ENCODE measurements around the gene TRIM47.
A peak's percentile ranks its signal among the peaks of the same experiment; 100 is the strongest.

Gene TRIM47, protein sequence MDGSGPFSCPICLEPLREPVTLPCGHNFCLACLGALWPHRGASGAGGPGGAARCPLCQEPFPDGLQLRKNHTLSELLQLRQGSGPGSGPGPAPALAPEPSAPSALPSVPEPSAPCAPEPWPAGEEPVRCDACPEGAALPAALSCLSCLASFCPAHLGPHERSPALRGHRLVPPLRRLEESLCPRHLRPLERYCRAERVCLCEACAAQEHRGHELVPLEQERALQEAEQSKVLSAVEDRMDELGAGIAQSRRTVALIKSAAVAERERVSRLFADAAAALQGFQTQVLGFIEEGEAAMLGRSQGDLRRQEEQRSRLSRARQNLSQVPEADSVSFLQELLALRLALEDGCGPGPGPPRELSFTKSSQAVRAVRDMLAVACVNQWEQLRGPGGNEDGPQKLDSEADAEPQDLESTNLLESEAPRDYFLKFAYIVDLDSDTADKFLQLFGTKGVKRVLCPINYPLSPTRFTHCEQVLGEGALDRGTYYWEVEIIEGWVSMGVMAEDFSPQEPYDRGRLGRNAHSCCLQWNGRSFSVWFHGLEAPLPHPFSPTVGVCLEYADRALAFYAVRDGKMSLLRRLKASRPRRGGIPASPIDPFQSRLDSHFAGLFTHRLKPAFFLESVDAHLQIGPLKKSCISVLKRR

GRCh38 chr17:75878174-75878998 lies at the start of gene TRIM47:
Gene TRIM47, minus strand, starts transcription at chr17:75878581. Its CDS starts 33 bp downstream, at chr17:75878548.
- DNase-seq = no peak

- peak; percentile 9 for DNase-seq
Measured at GRCh38 chr17:75927286-75927922, 49.0 kb upstream of the TRIM47 start.

- no peak for DNase-seq
Measured at GRCh38 chr17:75926456-75926855, 48.1 kb upstream of the TRIM47 start.

DNA sequence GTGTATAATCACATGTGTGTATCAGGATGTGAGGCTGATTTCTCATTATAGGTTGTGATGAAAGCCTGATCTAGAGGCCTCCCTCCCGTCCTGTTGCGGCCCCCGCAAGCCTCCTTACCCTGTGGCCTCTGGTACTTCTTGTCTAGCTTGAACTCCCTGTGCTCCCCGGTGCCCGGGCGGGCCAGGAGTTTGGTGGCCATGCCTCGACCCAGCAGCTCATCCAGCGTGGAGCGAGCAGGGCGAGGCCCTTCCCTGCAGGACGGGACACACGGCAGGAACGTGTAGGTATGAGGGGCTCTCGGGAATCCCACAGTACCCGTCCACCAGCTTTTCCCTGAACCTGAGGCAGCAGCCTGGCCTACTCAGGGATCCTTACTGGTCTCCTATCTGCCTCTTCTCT lies 47.5 kb upstream of the TRIM47 start:
- DNase-seq = no peak

GRCh38 chr17:75925103-75925502 lies 46.7 kb upstream of the TRIM47 start:
- DNase-seq = no peak

DNA sequence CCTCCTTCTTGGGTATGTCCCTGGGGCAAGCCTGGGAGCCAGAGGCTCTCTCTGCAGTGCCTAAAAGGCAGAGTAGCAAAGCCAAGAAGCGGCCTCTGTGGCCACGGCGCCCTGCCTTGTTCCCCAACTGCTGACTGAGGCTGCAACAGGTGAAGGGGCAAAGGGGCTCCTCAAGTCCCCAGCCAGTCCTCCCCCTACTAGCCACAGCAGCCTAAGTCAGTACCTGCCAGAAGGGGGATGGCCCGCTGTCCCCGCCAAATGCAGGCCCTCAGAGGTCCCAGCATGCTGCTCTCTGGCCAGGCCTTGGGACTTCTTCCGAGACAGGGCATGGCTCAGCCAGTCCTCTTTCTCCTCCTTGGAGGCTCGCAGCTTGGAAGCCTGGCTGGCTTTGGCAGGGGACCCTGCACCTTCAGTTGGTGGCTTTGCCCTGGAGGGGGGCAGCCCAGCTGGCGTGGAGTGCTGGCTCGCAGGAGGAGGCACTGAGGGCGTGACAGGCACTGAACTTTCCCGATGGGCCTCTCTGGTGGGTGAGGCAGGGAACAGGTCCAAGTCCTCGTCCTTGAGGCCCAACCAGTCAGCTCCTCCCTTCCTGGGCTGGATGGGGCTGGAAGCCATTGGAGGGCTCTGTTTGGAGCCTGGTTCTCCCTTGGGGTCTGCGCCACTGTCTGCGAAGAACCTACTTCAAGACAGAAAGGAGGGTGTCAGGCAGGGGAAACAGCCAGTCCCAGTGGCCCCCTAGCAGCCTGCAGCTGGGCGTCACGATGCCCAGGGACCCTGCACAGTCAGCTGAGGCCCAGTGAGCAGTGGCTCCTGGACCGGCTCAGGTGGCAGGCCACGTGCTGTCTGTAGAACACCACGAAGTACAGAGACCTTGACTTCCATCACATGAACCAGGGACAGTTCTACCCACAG lies 44.8 kb upstream of the TRIM47 start:
- no peak for DNase-seq

- no peak for DNase-seq
Measured at GRCh38 chr17:75922173-75922961, 44.0 kb upstream of the TRIM47 start.

- DNase-seq = no peak
Measured at GRCh38 chr17:75921596-75921995, 43.2 kb upstream of the TRIM47 start.

- no peak for DNase-seq
Measured at GRCh38 chr17:75920045-75920560, 41.7 kb upstream of the TRIM47 start.

DNA sequence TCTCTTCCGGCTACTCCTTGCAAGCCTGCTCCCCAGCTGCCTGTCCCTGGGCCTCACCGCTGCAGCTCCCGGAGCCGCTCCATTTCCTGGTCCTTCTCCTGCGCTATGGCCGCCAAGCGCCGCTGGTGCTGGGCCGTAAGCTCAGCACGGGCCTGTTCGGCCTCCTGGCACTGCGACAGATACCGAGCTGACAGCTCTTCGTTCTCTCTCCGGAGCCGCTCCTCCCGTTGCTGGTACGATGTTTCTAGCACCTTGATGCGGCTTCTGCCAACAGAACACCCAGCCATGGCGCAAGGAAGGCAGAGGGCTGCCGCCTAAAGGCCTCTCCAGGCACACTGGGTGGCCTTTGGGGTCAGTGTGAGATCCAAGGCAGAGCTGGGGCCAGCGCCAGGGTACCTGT lies 41.2 kb upstream of the TRIM47 start:
- no peak for DNase-seq

DNA sequence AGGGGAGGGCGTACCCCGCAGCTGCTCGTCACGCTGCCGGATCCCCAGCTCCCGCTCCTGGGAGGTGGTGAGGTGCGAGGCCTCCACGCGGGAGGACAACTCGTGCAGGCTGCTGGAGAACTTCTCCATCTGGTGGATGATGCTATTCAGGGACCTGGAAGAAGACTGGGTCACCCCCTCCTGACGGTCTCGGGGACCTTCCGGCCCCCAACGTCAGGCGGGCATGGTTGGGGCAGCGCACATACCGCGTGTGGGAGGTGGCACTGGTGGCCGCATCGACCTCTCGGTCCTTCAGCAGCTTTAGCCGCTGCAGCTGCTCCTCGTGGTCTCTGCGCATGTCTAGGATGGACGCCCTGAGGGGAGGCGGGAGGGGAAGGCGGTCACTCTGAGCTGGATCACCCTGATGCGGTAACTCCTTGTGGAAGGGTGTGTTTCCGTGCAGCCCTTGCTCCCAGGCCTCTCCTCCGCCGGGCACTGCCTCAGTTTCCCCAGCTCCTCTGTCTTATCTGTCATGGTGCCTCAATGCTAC lies 39.6 kb upstream of the TRIM47 start:
- DNase-seq = no peak

GRCh38 chr17:75917141-75917916 lies 38.9 kb upstream of the TRIM47 start:
- DNase-seq = no peak

- no peak for DNase-seq
Measured at GRCh38 chr17:75915268-75915667, 36.9 kb upstream of the TRIM47 start.

DNA sequence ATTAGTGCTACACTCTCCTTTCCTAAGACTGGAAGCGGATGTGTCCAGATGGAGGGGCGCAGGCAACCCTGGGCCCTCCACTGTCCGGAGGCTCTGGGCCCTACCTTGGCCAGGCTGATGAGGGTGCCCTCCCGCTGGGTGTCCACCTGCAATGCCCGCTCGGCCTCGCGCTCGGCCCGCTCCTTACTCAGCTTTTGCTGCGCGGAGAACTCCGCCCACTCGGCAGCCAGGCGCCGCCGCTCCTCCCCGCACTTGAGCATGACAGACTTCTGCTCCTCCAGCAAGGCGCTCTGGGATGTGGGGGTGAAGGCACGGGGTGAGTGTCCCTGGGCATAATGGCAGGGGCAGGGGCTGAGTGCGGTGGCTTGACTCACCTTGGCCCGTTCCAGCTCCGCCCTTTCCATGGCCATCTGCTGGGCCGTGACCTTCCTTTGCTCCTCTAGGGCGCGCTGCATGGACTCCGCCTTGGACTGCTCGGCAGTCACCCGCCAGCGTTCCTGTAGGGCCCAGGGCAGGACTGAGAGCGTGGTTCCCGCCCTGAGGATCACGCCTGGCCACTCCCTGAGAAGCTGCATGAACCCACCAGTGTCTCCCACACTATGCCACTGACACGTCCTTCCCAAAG lies 36.4 kb upstream of the TRIM47 start:
- DNase-seq = no peak

DNA sequence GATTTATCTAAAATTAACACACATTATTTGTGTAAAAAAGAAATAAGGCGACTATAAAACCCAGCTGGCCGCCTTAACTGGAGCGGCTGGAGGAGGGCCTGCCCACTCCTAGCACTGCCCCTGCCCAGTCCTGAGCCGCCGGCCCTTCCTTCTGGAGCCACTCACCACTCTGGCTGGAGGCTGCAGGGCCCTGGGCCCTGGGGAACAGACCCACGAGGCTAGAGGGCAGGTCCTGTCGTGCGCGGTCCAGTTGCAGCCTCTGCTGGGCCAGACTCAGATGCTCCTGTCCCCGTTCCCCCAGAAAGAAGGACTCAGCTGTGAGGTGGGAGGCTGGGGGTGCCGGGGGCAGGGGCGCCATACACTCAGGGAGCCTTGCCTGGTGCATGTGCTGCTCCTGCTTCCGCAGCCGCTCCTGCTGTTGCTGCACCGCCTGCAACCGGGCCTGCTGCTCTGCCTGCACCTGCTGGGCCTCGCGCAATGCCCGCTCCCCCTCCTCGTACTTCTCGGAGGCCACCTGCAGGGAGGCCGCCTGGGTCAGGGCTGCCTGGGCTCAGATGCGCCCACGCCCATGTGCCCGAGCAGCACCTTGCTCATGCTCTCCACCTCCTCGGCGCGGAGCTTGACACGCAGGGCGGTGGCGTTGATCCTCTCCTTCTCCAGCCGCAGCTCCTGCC lies 35.3 kb upstream of the TRIM47 start:
- DNase-seq = no peak

DNA sequence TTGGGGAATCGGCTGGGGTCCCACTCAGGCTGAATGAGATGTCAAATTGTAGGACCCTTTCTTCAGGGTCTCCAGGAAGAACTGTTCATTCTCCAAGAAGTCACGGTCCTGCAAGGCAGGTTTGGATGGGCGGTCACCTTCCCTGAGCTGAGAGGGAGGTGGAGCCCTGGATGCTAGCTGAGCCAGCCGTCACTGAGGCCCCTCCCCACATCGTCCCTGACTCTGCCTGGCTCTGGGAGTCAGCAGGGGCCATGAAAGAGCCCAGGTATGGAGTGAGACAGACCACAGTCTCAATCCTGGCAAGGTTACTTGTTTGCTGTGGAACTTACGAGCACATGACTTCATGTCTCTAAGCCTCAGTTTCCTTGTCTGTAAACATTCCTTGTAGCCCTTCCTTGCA lies 32.3 kb upstream of the TRIM47 start:
- DNase-seq = no peak

GRCh38 chr17:75909812-75910274 lies 31.5 kb upstream of the TRIM47 start:
- DNase-seq = no peak

DNA sequence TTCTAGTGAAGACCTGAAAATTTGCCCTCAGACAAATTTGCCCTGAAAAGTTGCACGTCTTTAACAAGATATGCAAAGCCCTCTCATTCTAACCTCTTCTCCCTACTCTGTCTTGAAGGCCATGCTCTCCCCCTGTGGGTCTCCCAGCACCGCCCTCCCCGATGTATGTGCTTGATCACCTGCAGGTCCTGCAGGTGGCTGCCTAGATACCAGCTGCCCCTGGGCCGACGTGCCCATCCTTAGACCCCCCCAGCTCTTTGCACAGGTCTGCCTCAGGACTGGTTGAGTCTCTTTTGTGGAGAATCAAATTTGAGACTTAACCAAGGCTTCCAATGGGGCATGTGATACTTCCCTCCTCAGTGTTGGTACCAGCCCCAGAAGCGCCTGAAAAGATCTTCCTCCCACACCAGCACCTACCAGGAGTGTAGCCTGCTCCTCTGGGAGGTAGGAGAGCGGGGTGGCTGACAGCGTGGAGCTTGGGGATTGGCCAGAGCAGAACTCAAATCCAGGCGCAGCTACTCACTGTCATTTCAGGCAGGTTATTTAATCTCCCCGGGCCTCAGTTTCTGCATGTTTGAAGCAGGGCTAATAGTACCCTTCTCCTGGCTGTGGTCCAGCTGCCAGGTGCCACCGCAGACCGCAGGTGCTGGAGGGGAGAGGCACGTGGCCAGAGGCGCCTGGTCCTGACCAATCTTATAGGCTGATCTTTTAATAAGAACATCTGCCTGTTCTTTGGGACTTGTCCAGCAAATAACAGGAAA lies 30.9 kb upstream of the TRIM47 start:
- DNase-seq = no peak
